DND-41 (cell line): ENCODE measurements around the gene ATP1A1.

ENCODE experiments used
- ATAC-seq: fragments of 200-7000 bp; cut with Tn5 transposase; 3 replicates; pipeline ENCODE4 v1.9.1; 2021; ENCODE audit warnings: low read depth; ENCODE audit not compliant: insufficient read depth
- DNase-seq: peaks from one replicate; pipeline ENCODE4 v3.0.0-alpha.2; 2020
- H2AFZ ChIP-seq: 2 replicates; pipeline ENCODE4 v1.6.0; 2012; ENCODE audit warnings: low read depth, low read length
- H3K27ac ChIP-seq: 2 replicates; pipeline ENCODE4 v1.5.1; 2012; ENCODE audit warnings: low read length, inconsistent platforms
- H3K27me3 ChIP-seq: fragments of 200-600 bp; sonication (generic); 2 replicates; pipeline ENCODE4 v1.6.0; 2012; ENCODE audit warnings: low read length, mild to moderate bottlenecking, inconsistent platforms; ENCODE audit not compliant: insufficient read depth, poor library complexity
- H3K36me3 ChIP-seq: 2 replicates; pipeline ENCODE4 v1.5.1; 2012; ENCODE audit warnings: low read length, inconsistent platforms; ENCODE audit not compliant: insufficient read depth
- H3K4me1 ChIP-seq: 2 replicates; pipeline ENCODE4 v1.5.1; 2012; ENCODE audit warnings: mild to moderate bottlenecking, low read length; ENCODE audit not compliant: insufficient read depth
- H3K4me2 ChIP-seq: 2 replicates; pipeline ENCODE4 v1.6.0; 2012; ENCODE audit warnings: mild to moderate bottlenecking, moderate library complexity, low read length, inconsistent platforms; ENCODE audit not compliant: insufficient read depth
- H3K4me3 ChIP-seq, 2 experiments: fragments of 200-600 bp in 1 of 2; shearing (Covaris generic) in 1 of 2; 2 replicates each; pipeline ENCODE4 v1.5.1; 2012 to 2016; ENCODE audit warnings: inconsistent platforms in 2 of 2, low read length in 2 of 2, mild to moderate bottlenecking in 2 of 2, low read depth in 1 of 2, moderate library complexity in 1 of 2
- H3K79me2 ChIP-seq: 2 replicates; pipeline ENCODE4 v1.6.0; 2012; ENCODE audit warnings: low read length, inconsistent platforms; ENCODE audit not compliant: insufficient read depth
- H3K9ac ChIP-seq: 2 replicates; pipeline ENCODE4 v1.6.0; 2012; ENCODE audit warnings: low read depth, mild to moderate bottlenecking, inconsistent platforms, low read length, moderate library complexity
- H3K9me3 ChIP-seq: 2 replicates; pipeline ENCODE4 v1.5.1; 2012; ENCODE audit warnings: low read length, moderate library complexity, mild to moderate bottlenecking, inconsistent platforms; ENCODE audit not compliant: insufficient read depth, severe bottlenecking
- H4K20me1 ChIP-seq: 2 replicates; pipeline ENCODE4 v1.6.0; 2012; ENCODE audit warnings: low read length; ENCODE audit not compliant: insufficient read depth
- EZH2 ChIP-seq: IDR thresholded peaks from 3 replicates; pipeline ENCODE4 v1.6.1; 2012; ENCODE audit warnings: borderline replicate concordance, low read depth, mild to moderate bottlenecking, moderate library complexity, low read length, inconsistent platforms; ENCODE audit not compliant: severe bottlenecking
- TF ChIP-seq, protein P1 (sequence below): IDR thresholded peaks from 2 replicates; pipeline ENCODE4 v1.5.1; 2012; ENCODE audit warnings: borderline replicate concordance, low read length, moderate library complexity, mild to moderate bottlenecking; ENCODE audit not compliant: poor library complexity, severe bottlenecking; ENCODE audit errors: extremely low read depth

Gene ATP1A1

DNA sequence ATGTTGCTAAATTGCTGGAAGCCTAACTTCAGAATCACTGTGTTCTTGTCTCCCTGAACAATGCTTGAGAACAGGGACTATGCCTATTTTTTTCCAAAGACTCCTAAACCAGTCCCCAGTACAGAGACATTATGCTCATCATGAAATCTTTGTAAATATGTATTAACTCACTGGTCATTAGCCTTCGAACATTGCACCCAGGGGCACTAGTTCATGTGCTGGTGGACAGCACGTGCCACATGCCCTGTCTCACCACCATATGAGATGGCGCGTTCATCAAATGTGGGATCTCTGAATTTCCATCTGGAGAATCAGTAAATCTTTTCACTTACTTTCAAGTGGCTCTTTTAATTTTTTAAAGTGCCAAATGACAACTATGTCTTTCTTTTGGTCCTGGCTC is 11.0 kb upstream of the ATP1A1 start:
- H3K4me1 ChIP-seq, result no peaks in the 10 kb centered on the region
- TF ChIP-seq, protein P1, sequence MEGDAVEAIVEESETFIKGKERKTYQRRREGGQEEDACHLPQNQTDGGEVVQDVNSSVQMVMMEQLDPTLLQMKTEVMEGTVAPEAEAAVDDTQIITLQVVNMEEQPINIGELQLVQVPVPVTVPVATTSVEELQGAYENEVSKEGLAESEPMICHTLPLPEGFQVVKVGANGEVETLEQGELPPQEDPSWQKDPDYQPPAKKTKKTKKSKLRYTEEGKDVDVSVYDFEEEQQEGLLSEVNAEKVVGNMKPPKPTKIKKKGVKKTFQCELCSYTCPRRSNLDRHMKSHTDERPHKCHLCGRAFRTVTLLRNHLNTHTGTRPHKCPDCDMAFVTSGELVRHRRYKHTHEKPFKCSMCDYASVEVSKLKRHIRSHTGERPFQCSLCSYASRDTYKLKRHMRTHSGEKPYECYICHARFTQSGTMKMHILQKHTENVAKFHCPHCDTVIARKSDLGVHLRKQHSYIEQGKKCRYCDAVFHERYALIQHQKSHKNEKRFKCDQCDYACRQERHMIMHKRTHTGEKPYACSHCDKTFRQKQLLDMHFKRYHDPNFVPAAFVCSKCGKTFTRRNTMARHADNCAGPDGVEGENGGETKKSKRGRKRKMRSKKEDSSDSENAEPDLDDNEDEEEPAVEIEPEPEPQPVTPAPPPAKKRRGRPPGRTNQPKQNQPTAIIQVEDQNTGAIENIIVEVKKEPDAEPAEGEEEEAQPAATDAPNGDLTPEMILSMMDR, result no peak
- TF ChIP-seq EZH2, result no peak
- H3K4me3 ChIP-seq, result no peak overlapping the region
- H3K4me2 ChIP-seq, result no peak overlapping the region
- DNase-seq (no peak), ATAC-seq (no peak)
- H2AFZ ChIP-seq, result no peak overlapping the region
- H3K27ac ChIP-seq, result no peak overlapping the region
- H3K36me3 ChIP-seq, result no peaks in the 10 kb centered on the region
- no peaks in the 10 kb centered on the region for H3K9me3 ChIP-seq
- no peaks in the 10 kb centered on the region for H4K20me1 ChIP-seq
- H3K27me3 ChIP-seq, result peaks cover 11% of the 10 kb centered on the region
- no peaks in the 10 kb centered on the region for H3K79me2 ChIP-seq
- no peak overlapping the region for H3K9ac ChIP-seq

DNA sequence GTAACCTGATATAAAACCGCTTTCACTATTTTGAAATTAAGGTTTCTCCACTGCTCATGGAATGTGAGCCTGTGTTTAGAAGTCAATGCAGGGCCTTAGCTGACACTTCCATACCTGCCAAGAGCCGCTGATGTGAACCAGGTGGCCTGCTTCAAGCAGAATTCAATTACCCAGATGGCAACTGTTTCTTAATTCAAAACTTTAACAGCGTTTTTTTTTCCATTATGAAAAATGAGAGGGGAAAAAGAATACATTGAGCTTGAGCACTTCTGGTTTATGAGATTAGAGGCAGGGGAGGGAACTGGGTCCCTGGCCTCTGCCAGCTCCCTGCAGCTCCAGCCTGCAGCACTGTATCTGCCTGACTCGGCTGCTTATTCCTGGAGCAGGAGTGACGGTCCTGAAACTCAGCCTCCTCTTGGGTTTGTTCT is 7.7 kb upstream of the ATP1A1 start:
- Histone ChIP-seq H2AFZ (no peak overlapping the region), H3K27ac (no peak overlapping the region), H3K4me2 (no peak overlapping the region), H3K9me3 (no peaks in the 10 kb centered on the region), H3K4me3 (no peak overlapping the region), H3K27me3 (peaks cover 11% of the 10 kb centered on the region), H4K20me1 (no peaks in the 10 kb centered on the region), H3K4me1 (no peaks in the 10 kb centered on the region), H3K9ac (no peak overlapping the region), H3K79me2 (no peaks in the 10 kb centered on the region), H3K36me3 (no peaks in the 10 kb centered on the region)
- DNase-seq (no peak), ATAC-seq (no peak)
- TF ChIP-seq, protein P1, result no peak
- TF ChIP-seq EZH2, result no peak

GRCh38 chr1:116365857-116366256 is 7.2 kb upstream of the ATP1A1 start:
- Histone ChIP-seq H3K4me1 (no peaks in the 10 kb centered on the region), H3K79me2 (no peaks in the 10 kb centered on the region), H3K4me2 (no peak overlapping the region), H3K4me3 (no peak overlapping the region), H3K27me3 (peaks cover 11% of the 10 kb centered on the region), H3K9ac (no peak overlapping the region), H3K9me3 (no peaks in the 10 kb centered on the region), H3K27ac (no peak overlapping the region), H2AFZ (no peak overlapping the region), H3K36me3 (no peaks in the 10 kb centered on the region), H4K20me1 (no peaks in the 10 kb centered on the region)
- DNase-seq (no peak), ATAC-seq (no peak)
- TF ChIP-seq, protein P1, result no peak
- no peak for TF ChIP-seq EZH2

GRCh38 chr1:116367256-116367945 is 5.6 kb upstream of the ATP1A1 start:
- no peak for ATAC-seq
- H3K4me3 ChIP-seq, result no peak overlapping the region
- H2AFZ ChIP-seq, result no peak overlapping the region
- no peaks in the 10 kb centered on the region for H4K20me1 ChIP-seq
- TF ChIP-seq EZH2, result no peak
- TF ChIP-seq, protein P1, result no peak
- H3K9me3 ChIP-seq, result no peaks in the 10 kb centered on the region
- H3K27me3 ChIP-seq, result peaks cover 7% of the 10 kb centered on the region
- H3K4me1 ChIP-seq, result peaks cover under 1% of the 10 kb centered on the region; the same call in 1 of the 2 replicates
- H3K79me2 ChIP-seq, result no peaks in the 10 kb centered on the region
- no peak for DNase-seq
- H3K4me2 ChIP-seq, result no peak overlapping the region
- no peak overlapping the region for H3K27ac ChIP-seq
- no peak overlapping the region for H3K9ac ChIP-seq
- no peaks in the 10 kb centered on the region for H3K36me3 ChIP-seq
